Activated CD4-positive, alpha-beta T cell treated with anti-CD3 and anti-CD28 coated beads for 4 hours (primary cell): ENCODE results near the gene CAVIN2.

ENCODE experiments used
- DNase-seq, 2 donors: peaks; one replicate each; pipeline ENCODE4 v3.0.0-alpha.2; 2020

CAVIN2 gene

GRCh38 chr2:191846515-191847476 lies at the start of gene CAVIN2:
CAVIN2 (minus strand) TSS chr2:191847088; CDS start chr2:191846925, 163 bp downstream.
- no peak for DNase-seq

- DNase-seq = no peak
Measured at GRCh38 chr2:191895743-191896142, 48.9 kb upstream of the CAVIN2 start.

GRCh38 chr2:191895195-191895594 lies 48.3 kb upstream of the CAVIN2 start:
- no peak for DNase-seq

- DNase-seq = no peak
Measured at GRCh38 chr2:191894681-191895147, 47.8 kb upstream of the CAVIN2 start.

- DNase-seq = no peak
Measured at GRCh38 chr2:191892391-191892790, 45.5 kb upstream of the CAVIN2 start.

- no peak for DNase-seq
Measured at GRCh38 chr2:191891656-191892055, 44.8 kb upstream of the CAVIN2 start.

- no peak for DNase-seq
Measured at GRCh38 chr2:191889931-191890330, 43.0 kb upstream of the CAVIN2 start.

GRCh38 chr2:191888400-191889166 lies 41.7 kb upstream of the CAVIN2 start:
- no peak for DNase-seq

- no peak for DNase-seq
Measured at GRCh38 chr2:191885650-191886049, 38.8 kb upstream of the CAVIN2 start.

- DNase-seq = no peak
Measured at GRCh38 chr2:191885098-191885497, 38.2 kb upstream of the CAVIN2 start.

GRCh38 chr2:191881982-191882816 lies 35.3 kb upstream of the CAVIN2 start:
- no peak for DNase-seq

- DNase-seq = no peak
Measured at GRCh38 chr2:191878548-191879279, 31.8 kb upstream of the CAVIN2 start.

GRCh38 chr2:191877875-191878274 lies 31.0 kb upstream of the CAVIN2 start:
- DNase-seq = no peak

GRCh38 chr2:191875859-191876258 lies 29.0 kb upstream of the CAVIN2 start:
- DNase-seq = no peak

- no peak for DNase-seq
Measured at GRCh38 chr2:191870744-191871143, 23.9 kb upstream of the CAVIN2 start.

- DNase-seq = no peak
Measured at GRCh38 chr2:191869781-191870180, 22.9 kb upstream of the CAVIN2 start.

- no peak for DNase-seq
Measured at GRCh38 chr2:191869178-191869577, 22.3 kb upstream of the CAVIN2 start.

GRCh38 chr2:191867507-191867847 lies 20.6 kb upstream of the CAVIN2 start:
- no peak for DNase-seq

GRCh38 chr2:191866675-191867506 lies 20.0 kb upstream of the CAVIN2 start:
- DNase-seq = no peak

GRCh38 chr2:191866195-191866594 lies 19.3 kb upstream of the CAVIN2 start:
- no peak for DNase-seq
